K562 (cell line): ENCODE measurements around the gene ETFRF1.

Source experiments
- JUND ChIP-seq, 2 experiments: IDR thresholded peaks; 2 replicates in 1 of 2; 3 replicates in 1 of 2; pipeline ENCODE4 v1.6.1; 2011; ENCODE audit warnings: borderline replicate concordance in 2 of 2, low read depth in 2 of 2, low read length in 2 of 2, improper control_type of control experiment in 1 of 2, missing biosample characterization in 1 of 2, missing genetic modification characterization in 1 of 2, missing genetic modification reagents in 1 of 2
- MCM5 ChIP-seq: fragments of 450-650 bp; IDR thresholded peaks from 2 replicates; pipeline ENCODE4 v1.6.1; 2016; ENCODE audit warnings: low read depth
- MXI1 ChIP-seq: IDR thresholded peaks from 2 replicates; pipeline ENCODE4 v1.6.1; 2011; ENCODE audit warnings: low read depth, mild to moderate bottlenecking, improper control_type of control experiment, low read length
- TF ChIP-seq, protein P1 (sequence below): sonication (generic); formaldehyde crosslinking; IDR thresholded peaks from 2 replicates; pipeline ENCODE4 v1.8.0; 2022; ENCODE audit warnings: mild to moderate bottlenecking, low read depth, missing genetic modification reagents

GRCh38 chr12:25194722-25195055 lies 348 bp upstream of the ETFRF1 start:
- TF ChIP-seq, protein P1, sequence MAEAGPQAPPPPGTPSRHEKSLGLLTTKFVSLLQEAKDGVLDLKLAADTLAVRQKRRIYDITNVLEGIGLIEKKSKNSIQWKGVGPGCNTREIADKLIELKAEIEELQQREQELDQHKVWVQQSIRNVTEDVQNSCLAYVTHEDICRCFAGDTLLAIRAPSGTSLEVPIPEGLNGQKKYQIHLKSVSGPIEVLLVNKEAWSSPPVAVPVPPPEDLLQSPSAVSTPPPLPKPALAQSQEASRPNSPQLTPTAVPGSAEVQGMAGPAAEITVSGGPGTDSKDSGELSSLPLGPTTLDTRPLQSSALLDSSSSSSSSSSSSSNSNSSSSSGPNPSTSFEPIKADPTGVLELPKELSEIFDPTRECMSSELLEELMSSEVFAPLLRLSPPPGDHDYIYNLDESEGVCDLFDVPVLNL (CRISPR knock-in tag) = no peak
- TF ChIP-seq MCM5 = no peak
- no peak for TF ChIP-seq MXI1
- no peak for TF ChIP-seq JUND (IDR thresholded peaks at IDR 0.05; ENCODE audit: borderline replicate concordance, low read depth, low read length)
- no peak for TF ChIP-seq JUND (tag; IDR thresholded peaks at IDR 0.05; ENCODE audit: borderline replicate concordance, low read depth, low read length)
